Neutrophil (primary cell): ENCODE measurements around the gene BOC.

Source experiments
- H3K27ac ChIP-seq: fragments of 200-600 bp; sonication (generic); 2 replicates; pipeline ENCODE4 v1.5.1; 2016; ENCODE audit warnings: mild to moderate bottlenecking, moderate library complexity
- H3K27me3 ChIP-seq: fragments of 200-600 bp; sonication (generic); 2 replicates; pipeline ENCODE4 v1.6.0; 2016; ENCODE audit warnings: mild to moderate bottlenecking
- H3K36me3 ChIP-seq: fragments of 200-600 bp; sonication (generic); 2 replicates; pipeline ENCODE4 v1.5.1; 2017
- H3K4me1 ChIP-seq, 2 experiments: fragments of 200-600 bp in 1 of 2; sonication (generic) in 1 of 2; 1 replicate in 1 of 2; 2 replicates in 1 of 2; pipeline versions ENCODE4 v1.5.1 to v1.6.1; 2013 to 2016; ENCODE audit warnings: low read depth in 1 of 2, low read length in 1 of 2, mild to moderate bottlenecking in 1 of 2, moderate library complexity in 1 of 2; ENCODE audit not compliant: control insufficient read depth in 1 of 2, insufficient read depth in 1 of 2
- H3K4me3 ChIP-seq, 2 experiments: fragments of 200-600 bp in 1 of 2; sonication (generic) in 1 of 2; 1 replicate in 1 of 2; 2 replicates in 1 of 2; pipeline ENCODE4 v1.5.1; 2013 to 2016; ENCODE audit warnings: low read depth in 1 of 2, low read length in 1 of 2, mild to moderate bottlenecking in 1 of 2, moderate library complexity in 1 of 2
- H3K9me3 ChIP-seq: fragments of 200-600 bp; sonication (generic); 2 replicates; pipeline ENCODE4 v1.5.1; 2016
- TF ChIP-seq, protein P1 (sequence below): fragments of 200-600 bp; sonication (generic); IDR thresholded peaks from 2 replicates; pipeline ENCODE4 v1.5.1; 2016; ENCODE audit warnings: antibody characterized with exemption

Gene BOC

DNA sequence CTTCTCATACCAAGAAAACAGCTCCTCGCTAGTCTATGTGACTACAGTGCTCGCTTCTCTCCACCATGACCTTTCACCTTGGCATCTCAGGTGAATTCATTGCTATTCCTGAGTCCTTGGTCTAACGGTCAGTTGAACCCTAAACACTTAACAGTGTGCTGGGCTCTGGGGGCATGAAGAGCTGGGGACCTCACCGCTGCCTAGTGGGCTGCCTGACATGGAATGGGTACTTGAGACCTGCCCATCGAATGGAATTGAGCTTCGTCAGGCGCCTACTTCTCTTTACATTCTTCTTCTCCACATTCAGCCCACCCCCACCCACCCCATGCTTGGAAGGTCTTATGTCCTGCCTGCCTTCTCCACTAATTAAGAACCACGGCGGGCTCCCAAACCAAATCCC, 22.1 kb downstream of the BOC start:
- TF ChIP-seq, protein P1, sequence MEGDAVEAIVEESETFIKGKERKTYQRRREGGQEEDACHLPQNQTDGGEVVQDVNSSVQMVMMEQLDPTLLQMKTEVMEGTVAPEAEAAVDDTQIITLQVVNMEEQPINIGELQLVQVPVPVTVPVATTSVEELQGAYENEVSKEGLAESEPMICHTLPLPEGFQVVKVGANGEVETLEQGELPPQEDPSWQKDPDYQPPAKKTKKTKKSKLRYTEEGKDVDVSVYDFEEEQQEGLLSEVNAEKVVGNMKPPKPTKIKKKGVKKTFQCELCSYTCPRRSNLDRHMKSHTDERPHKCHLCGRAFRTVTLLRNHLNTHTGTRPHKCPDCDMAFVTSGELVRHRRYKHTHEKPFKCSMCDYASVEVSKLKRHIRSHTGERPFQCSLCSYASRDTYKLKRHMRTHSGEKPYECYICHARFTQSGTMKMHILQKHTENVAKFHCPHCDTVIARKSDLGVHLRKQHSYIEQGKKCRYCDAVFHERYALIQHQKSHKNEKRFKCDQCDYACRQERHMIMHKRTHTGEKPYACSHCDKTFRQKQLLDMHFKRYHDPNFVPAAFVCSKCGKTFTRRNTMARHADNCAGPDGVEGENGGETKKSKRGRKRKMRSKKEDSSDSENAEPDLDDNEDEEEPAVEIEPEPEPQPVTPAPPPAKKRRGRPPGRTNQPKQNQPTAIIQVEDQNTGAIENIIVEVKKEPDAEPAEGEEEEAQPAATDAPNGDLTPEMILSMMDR = no peak
- Histone ChIP-seq H3K27ac (no peak overlapping the region), H3K27me3 (no peaks in the 10 kb centered on the region), H3K4me1 (no peaks in the 10 kb centered on the region), H3K4me3 (no peak overlapping the region), H3K9me3 (no peaks in the 10 kb centered on the region), H3K36me3 (no peaks in the 10 kb centered on the region)

DNA sequence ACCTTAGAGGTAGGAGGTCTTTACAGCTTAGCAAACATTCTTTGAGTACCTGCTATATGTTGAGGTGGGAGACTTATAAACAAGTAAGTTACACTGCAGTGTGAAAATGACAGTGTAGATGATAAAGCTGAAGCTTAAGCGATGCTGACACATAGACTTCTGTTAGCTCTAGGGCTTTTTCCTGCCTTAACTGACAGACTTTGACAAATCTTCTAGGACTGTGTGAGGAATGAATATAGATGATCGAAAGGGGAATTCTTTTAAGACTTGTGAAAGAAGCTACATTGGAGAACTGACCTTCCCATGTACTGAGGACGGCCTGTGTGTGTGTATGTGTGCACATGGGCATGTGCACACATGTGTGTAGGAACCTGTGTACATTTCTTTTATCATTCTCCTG, 22.7 kb downstream of the BOC start:
- Histone ChIP-seq H3K27ac (no peak overlapping the region), H3K4me3 (no peak overlapping the region), H3K9me3 (no peaks in the 10 kb centered on the region), H3K27me3 (peaks cover 5% of the 10 kb centered on the region), H3K36me3 (no peaks in the 10 kb centered on the region), H3K4me1 (no peaks in the 10 kb centered on the region)
- TF ChIP-seq, protein P1 = no peak

DNA sequence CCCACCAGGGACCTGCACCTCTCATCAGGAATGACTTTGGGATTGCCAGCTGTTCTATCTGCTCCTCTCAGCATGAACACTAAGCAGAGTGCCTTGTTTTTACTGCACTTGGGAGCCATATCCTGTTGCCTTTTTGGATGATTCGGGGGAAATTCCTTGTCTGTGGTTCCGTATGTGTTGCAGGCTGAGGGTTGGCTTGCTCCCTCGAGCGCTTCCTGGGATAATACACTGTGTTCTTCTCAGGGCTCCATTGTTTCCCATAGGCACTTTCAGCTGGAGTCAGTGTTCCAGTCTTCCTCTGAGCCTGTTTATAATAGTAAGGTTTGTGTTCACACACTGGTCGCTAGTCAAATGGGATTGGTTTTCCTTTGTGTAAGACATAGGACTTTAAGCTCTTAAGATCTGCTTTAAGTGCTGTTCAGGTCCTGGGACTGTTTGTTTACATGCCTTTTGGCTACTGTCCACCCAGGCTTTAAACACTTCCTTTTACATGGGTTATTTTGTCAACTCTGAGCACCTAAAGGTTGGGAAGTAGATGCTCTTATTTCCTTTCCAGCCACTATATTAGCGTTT, 23.4 kb downstream of the BOC start:
- H3K4me1 ChIP-seq = no peaks in the 10 kb centered on the region
- TF ChIP-seq, protein P1 = no peak
- no peak overlapping the region for H3K4me3 ChIP-seq
- H3K9me3 ChIP-seq = no peaks in the 10 kb centered on the region
- no peak overlapping the region for H3K27ac ChIP-seq
- no peaks in the 10 kb centered on the region for H3K36me3 ChIP-seq
- H3K27me3 ChIP-seq = peaks cover 12% of the 10 kb centered on the region

DNA sequence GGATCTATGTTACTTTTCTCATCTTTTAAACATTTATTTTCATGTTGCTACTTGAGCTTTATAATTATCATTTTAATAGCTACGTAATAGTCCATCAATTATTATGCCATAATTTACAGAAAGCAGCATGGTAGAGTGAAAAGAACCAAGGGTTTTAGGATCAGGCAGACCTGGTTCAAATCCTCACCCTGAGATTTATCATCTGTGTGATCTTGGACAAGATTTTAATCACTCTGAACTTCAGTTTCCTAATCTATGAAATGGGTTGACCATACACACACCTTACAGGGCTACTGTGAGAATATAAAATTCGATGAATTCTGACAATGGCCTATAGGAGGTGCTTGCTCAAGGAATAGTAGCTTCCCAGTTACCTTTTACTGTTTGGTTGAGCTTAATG, 27.1 kb downstream of the BOC start:
- H3K4me1 ChIP-seq = no peaks in the 10 kb centered on the region

DNA sequence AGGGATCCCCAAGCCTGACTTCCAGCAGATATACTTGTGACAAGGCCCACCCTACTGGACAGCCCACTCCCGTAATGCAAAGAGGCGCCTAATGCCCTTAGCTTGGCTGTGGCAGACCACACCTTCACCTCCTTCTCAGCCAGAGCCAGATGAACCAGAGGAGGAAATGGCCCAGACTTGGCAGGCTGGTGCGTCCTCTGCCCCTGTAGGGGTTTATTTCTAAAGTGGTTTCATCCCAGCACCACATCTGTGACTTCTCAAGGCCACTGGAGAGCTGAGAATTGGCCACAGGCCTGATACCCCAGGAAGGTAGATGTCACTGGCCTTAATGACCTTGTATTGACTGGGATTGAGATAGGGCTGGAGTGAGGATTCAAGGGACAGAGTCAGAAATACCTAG, 29.5 kb downstream of the BOC start:
- H3K27ac ChIP-seq = no peak overlapping the region
- no peaks in the 10 kb centered on the region for H3K36me3 ChIP-seq
- H3K9me3 ChIP-seq = no peaks in the 10 kb centered on the region
- peaks cover 33% of the 10 kb centered on the region for H3K27me3 ChIP-seq
- TF ChIP-seq, protein P1 = no peak
- no peak overlapping the region for H3K4me3 ChIP-seq
- no peaks in the 10 kb centered on the region for H3K4me1 ChIP-seq

More for the DNA sequence above, 27.1 kb downstream of the BOC start:
- Histone ChIP-seq H3K36me3 (no peaks in the 10 kb centered on the region), H3K4me3 (no peak overlapping the region), H3K9me3 (no peaks in the 10 kb centered on the region), H3K27ac (no peak overlapping the region), H3K27me3 (peaks cover 33% of the 10 kb centered on the region)
- TF ChIP-seq, protein P1 = no peak
